ENCODE data around the gene CARS1.

CARS1 gene

DNA sequence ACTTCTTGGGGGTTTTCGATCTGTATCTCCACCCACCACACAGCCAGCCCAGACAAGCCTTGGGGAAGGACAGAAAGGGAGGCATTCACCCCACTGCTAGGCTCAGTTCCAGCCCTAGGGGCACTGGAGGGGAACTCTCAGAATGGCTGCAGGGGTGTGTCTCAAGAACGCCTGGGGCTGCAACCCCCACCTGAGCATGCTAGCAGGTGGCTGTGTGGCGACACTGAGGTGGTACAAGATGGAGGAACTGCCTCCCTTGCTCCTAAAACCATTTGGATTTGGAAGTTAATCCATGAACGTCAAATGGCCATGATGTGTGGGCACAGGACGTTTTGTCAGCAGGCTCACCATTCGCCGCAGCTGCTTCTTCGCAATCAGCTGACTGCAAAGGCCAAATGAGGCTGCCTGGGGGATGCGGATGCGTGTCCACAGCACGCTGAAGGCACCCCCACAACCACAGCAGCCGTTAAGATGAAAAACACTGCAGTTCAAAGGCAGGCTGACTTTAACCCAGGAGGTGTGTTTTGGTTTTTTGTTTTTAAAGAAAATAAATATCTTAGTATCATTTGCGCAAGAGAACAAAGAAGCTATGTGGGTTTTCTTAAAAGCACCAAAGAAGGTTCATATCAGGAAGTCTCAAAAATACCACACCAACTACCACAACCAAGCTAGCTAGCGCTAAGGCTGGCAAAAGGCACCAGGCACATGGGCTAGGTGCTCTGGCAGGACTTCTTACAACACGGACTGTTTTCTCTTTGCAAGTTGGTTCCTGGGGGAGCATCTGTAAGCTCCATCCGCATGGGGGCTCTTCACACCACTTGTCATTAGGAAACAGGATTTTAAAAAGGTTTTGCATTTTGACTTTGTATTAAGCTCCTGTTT, 42.9 kb downstream of the CARS1 start:
- no peak for TF ChIP-seq CTCF (IDR thresholded peaks at IDR 0.05; ENCODE audit: low read length, missing control alignments)
- H3K4me3 ChIP-seq (replicated peaks; ENCODE audit: low read depth, low read length), result no peak overlapping the region
- DNase-seq (ENCODE audit: low read depth), result no peak

- H3K4me3 ChIP-seq (replicated peaks; ENCODE audit: low read depth, low read length), result no peak overlapping the region
- DNase-seq (ENCODE audit: low read depth), result no peak
- no peak for TF ChIP-seq CTCF (IDR thresholded peaks at IDR 0.05; ENCODE audit: low read length, missing control alignments)
These were observed 45.0 kb downstream of the CARS1 start for GRCh38 chr11:3011891-3012885.

- TF ChIP-seq CTCF (IDR thresholded peaks at IDR 0.05; ENCODE audit: low read length, missing control alignments), result no peak
- H3K4me3 ChIP-seq (replicated peaks; ENCODE audit: low read depth, low read length), result no peak overlapping the region
- no peak for DNase-seq (ENCODE audit: low read depth)
These were observed 46.5 kb downstream of the CARS1 start for GRCh38 chr11:3010521-3011275.

DNA sequence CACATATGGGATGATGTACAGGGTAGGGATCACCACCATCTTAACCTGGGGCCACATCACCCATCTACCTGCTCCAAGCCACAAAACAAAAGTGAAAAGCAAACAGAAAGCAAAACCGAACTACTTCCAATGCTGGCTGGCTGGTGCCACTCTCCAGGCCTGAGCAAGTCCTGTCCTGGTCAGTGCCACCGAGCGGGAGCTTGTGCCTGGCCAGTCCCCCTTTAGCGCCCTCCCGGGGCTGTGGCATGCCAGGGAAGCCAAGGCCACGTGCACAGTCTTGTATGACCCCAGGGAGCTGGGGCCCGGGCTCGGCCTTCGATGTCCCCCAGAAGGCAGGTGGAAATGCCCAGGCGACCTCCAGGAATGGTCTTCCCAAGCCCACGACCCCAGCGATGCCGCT, 47.2 kb downstream of the CARS1 start:
- TF ChIP-seq CTCF (IDR thresholded peaks at IDR 0.05; ENCODE audit: low read length, missing control alignments), result no peak
- no peak overlapping the region for H3K4me3 ChIP-seq (replicated peaks; ENCODE audit: low read depth, low read length)
- no peak for DNase-seq (ENCODE audit: low read depth)

DNA sequence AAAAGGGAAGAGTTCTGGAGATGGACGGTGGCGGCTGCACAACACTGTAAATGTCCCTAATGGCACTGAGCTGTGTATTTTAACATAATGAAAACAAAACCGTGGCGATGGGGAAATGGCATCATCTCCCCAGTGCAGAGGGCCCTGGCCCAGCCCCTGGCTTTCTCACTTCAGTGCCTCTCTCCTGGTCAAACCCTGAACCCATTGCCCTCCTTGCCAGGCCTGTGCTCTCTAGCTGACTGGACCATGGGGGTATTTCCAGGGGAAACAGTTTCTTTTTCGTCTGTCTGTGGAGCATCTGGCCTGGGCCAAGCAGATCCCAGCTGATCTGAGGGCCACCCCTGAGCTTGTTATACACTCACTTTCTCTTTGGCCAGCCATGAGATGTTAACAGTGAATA, 47.7 kb downstream of the CARS1 start:
- no peak for TF ChIP-seq CTCF (IDR thresholded peaks at IDR 0.05; ENCODE audit: low read length, missing control alignments)
- H3K4me3 ChIP-seq (replicated peaks; ENCODE audit: low read depth, low read length), result no peak overlapping the region
- no peak for DNase-seq (ENCODE audit: low read depth)

DNA sequence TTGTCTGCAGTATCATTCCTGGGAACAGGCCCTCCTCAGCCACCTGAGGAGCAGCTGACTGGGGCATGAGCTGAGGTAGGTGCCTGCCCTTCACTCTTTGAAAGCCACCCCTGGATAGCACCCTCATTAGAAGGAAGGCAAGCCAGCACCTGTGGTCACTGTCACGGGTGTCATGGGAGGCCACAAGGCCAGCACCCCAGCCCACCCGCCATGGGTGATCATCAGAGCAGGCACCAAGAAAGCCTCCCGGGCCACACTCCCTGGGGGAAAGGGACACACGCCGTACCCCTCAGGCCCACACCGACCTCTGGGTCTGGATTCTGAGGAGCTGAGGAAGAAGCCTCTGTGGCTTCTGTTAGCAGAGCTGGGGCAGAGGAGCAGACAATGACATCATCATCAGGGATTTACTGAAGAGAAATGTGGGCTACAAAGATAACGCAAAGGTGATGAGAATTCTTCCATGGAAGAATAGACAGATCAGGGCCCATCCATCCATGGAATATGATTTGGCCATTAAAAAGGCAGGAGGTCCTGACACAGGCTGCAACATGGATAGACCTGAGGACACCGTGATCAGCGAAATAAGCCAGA, 48.4 kb downstream of the CARS1 start:
- no peak overlapping the region for H3K4me3 ChIP-seq (replicated peaks; ENCODE audit: low read depth, low read length)
- no peak for TF ChIP-seq CTCF (IDR thresholded peaks at IDR 0.05; ENCODE audit: low read length, missing control alignments)
- DNase-seq (ENCODE audit: low read depth), result no peak
